Left hindlimb (tissue), 1 donor: Measurements from ENCODE around the gene GRIK4.
"Not testable (repeated sequence)": the region's sequence is repeated elsewhere in the genome, so short reads cannot be mapped to it uniquely, and the experiment has no call there.

ENCODE experiments used
- DNase-seq: peaks from one replicate; pipeline ENCODE4 v3.0.0-alpha.2; 2018

GRIK4 gene

DNA sequence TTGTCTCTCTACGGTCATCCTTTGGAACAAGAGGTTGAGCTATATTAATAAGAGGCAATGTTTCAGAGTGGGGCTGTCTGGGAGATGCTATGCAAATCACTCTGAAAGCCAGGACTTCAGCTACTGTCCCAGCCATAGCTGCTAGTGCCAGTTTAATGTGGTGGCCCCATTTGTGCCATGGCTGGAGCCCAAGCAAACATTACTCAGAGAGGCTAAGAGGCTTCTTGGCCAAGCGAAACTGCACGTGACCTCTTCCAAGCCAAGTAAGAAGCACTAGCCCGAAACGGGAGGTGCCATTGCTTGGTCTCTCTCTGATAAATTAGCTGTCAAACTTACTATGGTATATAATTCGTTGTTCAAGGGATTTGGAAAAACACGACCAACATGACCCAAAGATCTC, 462.0 kb downstream of the GRIK4 start:
- no peak for DNase-seq

- DNase-seq: no peak
Observed at GRCh38 chr11:120974466-120974865, 462.9 kb downstream of the GRIK4 start.

- DNase-seq: no peak
Observed at GRCh38 chr11:120974965-120975364, 463.4 kb downstream of the GRIK4 start.

- no peak for DNase-seq
Observed at GRCh38 chr11:120977266-120978137, 466.0 kb downstream of the GRIK4 start.

GRCh38 chr11:120978701-120979100, 467.2 kb downstream of the GRIK4 start:
- no peak for DNase-seq

- DNase-seq: peak; percentile 76
Observed at GRCh38 chr11:120985718-120986569, 474.4 kb downstream of the GRIK4 start.

DNA sequence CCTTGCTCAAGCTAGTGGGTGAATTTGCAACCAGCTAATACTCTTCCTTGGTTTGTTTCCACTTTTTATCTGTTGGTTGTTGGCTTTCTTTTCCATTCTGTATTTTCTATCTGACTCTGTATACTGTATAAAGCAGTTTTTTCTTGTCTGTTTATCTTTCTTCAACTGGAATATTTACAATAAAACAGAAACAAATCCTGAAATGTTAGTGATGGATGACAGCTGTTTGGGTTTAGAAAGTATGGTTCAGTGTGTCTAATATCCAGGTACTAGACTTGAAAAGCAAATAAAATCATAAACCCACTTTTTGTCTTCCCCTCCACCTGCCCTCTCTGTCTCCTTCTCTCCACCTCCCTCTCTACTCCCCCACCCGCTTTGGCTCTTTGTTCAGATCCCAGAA, 477.1 kb downstream of the GRIK4 start:
- DNase-seq: no peak

GRCh38 chr11:120991830-120992686, 480.5 kb downstream of the GRIK4 start:
- DNase-seq: no peak

DNA sequence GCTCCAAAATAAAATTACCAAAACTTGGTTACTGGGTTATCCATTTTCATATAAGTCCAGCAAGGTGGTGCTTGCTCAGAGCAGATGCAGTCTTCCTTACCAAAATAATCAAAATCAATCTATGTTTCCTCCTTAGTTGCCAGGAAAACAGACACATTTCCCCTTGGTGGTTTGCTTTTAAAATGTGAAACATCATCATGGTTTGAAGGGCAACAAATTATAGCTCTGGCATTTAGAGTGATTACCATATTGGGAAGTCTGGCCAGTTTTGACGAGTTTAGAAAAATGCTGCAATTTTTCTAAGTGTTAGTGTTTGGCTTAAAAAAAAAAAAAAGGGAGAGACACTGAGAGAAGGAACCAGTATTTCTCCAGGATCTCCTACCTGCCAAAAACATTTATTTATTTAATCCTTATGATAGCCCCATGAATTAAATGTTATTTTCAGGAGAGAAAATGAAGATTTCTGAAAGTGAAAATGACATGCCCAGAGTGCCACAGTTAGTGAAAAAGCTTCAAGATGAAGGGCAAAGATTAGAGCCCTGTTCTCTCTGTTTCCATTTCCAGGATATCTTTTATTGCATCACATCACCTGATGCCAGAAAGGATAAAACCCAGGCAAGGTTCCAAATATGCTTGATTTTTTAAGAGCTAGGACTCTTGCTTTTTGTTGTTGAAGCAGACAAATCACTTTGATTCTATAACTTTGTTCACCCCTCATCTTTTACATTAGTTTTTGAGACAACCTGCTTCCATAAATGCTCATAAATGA, 482.7 kb downstream of the GRIK4 start:
- DNase-seq: no peak

DNA sequence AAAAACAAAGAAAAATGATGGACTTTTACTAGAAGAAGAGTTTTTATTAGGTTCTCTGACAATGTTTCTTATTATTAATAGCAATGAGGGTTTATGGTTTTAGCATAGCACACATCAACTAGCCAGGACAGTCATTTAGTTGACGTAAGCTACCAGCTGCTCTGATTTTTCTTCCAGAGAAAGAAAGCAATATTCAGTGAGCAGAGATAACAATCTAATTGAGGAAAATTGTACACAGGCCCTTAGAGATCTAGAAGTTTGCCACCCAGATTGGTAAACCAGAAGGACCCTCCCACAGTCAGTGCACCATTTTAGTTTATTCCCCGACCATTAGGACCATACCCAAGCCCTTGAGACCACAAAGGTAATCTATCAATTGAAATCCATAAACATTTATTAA, 483.6 kb downstream of the GRIK4 start:
- DNase-seq: no peak

DNA sequence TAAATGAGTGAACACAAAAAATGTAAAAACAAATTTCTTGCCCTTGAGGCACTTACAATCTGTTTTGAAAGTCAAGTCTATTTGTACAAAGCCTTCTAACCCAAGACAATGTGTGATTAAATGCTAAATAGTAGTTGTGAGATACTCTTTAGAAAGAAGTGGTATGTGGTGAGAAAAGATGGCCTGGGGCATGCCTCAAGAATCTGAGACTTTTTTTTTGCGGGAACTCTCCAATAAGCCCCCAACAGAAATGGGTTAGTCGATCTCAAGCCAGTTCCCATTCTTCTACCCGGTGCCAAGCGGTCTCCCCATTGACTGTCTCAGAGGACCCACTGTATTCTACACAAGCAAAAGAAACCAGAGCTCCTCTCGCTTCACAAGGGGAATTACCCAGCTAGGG, 485.4 kb downstream of the GRIK4 start:
- no peak for DNase-seq

GRCh38 chr11:120998581-120998980, 487.0 kb downstream of the GRIK4 start:
- DNase-seq: no peak

DNA sequence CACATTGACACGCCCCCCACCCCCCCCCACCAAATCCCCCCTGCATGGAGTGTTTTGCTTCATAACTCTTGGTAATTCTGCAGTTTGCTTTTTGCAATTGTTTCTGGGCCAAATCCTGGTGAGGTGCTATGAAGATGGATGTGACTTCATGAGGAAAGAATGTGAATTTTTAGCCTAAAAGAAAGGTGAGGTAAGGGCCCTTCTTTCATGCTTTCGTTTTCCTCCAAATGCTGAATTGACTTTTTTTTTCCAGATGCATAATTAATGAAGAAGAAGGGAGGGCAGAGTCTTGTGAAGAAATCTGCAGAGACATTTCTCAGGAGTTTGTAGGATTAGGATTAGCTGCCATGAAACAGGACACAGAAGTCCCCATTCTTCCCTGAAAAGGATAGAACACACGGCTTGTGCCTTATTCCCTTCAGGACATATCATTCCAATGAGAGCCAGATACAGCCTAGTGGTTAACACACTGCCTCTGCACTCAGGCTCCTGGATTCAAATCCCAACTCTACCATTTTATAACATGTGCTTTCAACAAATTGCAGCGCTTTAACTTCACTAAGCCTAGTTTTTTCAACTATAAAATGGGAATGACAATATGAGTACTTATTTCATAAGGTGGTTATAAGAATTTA, 492.8 kb downstream of the GRIK4 start:
- DNase-seq: no peak

GRCh38 chr11:121006922-121007321, 495.4 kb downstream of the GRIK4 start:
- no peak for DNase-seq

GRCh38 chr11:121008551-121008950, 497.0 kb downstream of the GRIK4 start:
- no peak for DNase-seq

DNA sequence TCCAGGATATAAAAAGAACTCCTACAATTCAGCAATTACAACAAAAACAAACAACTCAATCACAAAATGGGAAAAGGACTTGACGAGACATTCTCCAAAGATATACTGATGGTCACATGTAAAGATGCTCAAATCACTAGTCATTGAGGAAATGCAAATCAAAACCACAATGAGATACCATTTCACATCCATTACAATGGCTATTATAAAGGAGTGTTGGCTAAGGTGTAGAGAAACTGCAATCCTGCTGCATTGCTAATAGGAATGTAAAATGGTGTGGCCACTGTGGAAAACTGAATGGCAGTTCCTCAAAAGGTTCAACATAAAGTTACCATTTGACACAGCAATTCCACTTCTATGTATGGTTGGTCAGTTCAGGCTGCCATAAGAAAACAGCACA, 500.5 kb downstream of the GRIK4 start:
- DNase-seq: no peak

GRCh38 chr11:121018746-121019145, 507.2 kb downstream of the GRIK4 start:
- DNase-seq: no peak

GRCh38 chr11:121021718-121022117, 510.2 kb downstream of the GRIK4 start:
- DNase-seq: not testable (repeated sequence)

- DNase-seq: peak; percentile 92
Observed at GRCh38 chr11:121023848-121024751, 512.6 kb downstream of the GRIK4 start, which contains the start of gene TBCEL. Gene TBCEL (plus strand): TSS chr11:121024102. CDS start chr11:121045691, 21,589 bp downstream.

DNA sequence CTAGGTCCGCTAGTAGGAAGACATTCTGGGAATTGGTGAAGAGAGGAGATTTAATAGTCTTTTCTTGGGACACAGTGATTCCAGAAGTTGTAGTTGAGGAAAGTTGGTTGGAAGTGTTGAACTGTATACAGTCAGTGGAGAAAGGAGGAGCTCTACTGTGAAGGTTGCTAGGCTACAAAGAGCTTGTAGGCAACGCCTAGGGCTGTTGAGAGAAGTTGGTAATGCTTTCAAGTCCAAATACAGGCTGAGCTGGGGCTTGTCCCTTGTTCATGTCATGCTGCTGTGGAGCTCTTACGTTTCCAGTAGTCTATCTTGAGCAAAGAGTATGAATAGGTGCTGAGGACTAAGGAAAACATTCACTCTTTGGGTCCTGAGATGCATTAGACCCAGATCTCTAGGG, 513.4 kb downstream of the GRIK4 start:
- no peak for DNase-seq
